K562 (cell line): Measurements from ENCODE around the gene PTPRT. TPM values are rescaled to one million over a fixed set of nuclear protein-coding genes. Genes with fewer than 3 reads are reported as not detected.

Experiments used
- ATAC-seq: fragments of 200-7000 bp; cut with Tn5 transposase; 3 replicates; pipeline ENCODE4 v1.9.1; 2020; ENCODE audit warnings: moderate library complexity
- BruUV-seq: library from RNA; stranded (reverse); fragments of 400-500 nt; replicated peaks from 2 replicates; lab custom pipeline; 2021; lab: Mats Ljungman, UMichigan
- CTCF ChIA-PET: fragments of 300-600 bp; formaldehyde crosslinking; extraction: SDS; loops from one replicate; lab custom pipeline; 2021; ENCODE audit warnings: low intra/inter-chr PET ratio; lab: Yijun Ruan, JAX
- POLR2A ChIA-PET: fragments of 300-600, 350-650 bp; sonication (Branson Sonifier 250); formaldehyde crosslinking; extraction: SDS; loops from one replicate; lab custom pipeline; 2021; ENCODE audit warnings: antibody characterized with exemption, inconsistent platforms; lab: Yijun Ruan, JAX
- DNase-seq, 4 experiments: peaks; one replicate each; pipeline versions ENCODE4 v3.0.0 to v3.0.0-alpha.2; 2011 to 2018; ENCODE audit warnings: low spot score in 3 of 4, mixed read lengths in 3 of 4; ENCODE audit errors: extremely low read depth in 1 of 4
- FAIRE-seq: peaks from 2 replicates; lab custom pipeline; 2011; peaks lifted over from hg19 to GRCh38; lab: Jason Lieb, UNC
- H2AFZ ChIP-seq: 2 replicates; pipeline ENCODE4 v1.6.0; 2011; ENCODE audit warnings: low read depth, low read length, control low read depth, inconsistent platforms
- H3K27ac ChIP-seq: fragments of 200-600 bp; 3 replicates; pipeline ENCODE4 v1.8.0; 2011; ENCODE audit warnings: low read depth, mild to moderate bottlenecking, control low read depth, inconsistent platforms, low read length, moderate library complexity, mixed read lengths; ENCODE audit errors: extremely low read depth
- H3K27me3 ChIP-seq, 2 experiments: fragments of 300-600 bp in 1 of 2; 2 replicates in 1 of 2; 3 replicates in 1 of 2; pipeline versions ENCODE4 v1.6.0 to v1.8.0; 2011; ENCODE audit warnings: inconsistent platforms in 2 of 2, low read length in 2 of 2, mild to moderate bottlenecking in 1 of 2, mixed read lengths in 1 of 2, moderate library complexity in 1 of 2; ENCODE audit not compliant: control insufficient read depth in 2 of 2, insufficient read depth in 2 of 2
- H3K36me3 ChIP-seq: fragments of 300-600 bp; 3 replicates; pipeline ENCODE4 v1.8.0; 2011; ENCODE audit warnings: mild to moderate bottlenecking, low read length, inconsistent platforms; ENCODE audit not compliant: control insufficient read depth, insufficient read depth
- H3K4me1 ChIP-seq, 2 experiments: fragments of 200-600 bp in 1 of 2; replicated peaks in 1 of 2; 2 replicates in 1 of 2; 3 replicates in 1 of 2; pipeline versions ENCODE4 v1.5.1 to v1.8.0; 2011; ENCODE audit warnings: inconsistent platforms in 2 of 2, low read length in 2 of 2, mild to moderate bottlenecking in 1 of 2, mixed read lengths in 1 of 2, moderate library complexity in 1 of 2; ENCODE audit not compliant: control insufficient read depth in 2 of 2, insufficient read depth in 2 of 2
- H3K4me2 ChIP-seq: 2 replicates; pipeline ENCODE4 v1.6.1; 2011; ENCODE audit warnings: low read length, control low read depth, inconsistent platforms, mixed read lengths; ENCODE audit not compliant: insufficient read depth
- H3K4me3 ChIP-seq: fragments of 200-600 bp; sonication (generic), shearing (Covaris generic); 2 replicates; pipeline ENCODE4 v1.5.1; 2016; ENCODE audit warnings: control low read depth, inconsistent platforms
- H3K79me2 ChIP-seq: fragments of 200-600 bp; 3 replicates; pipeline ENCODE4 v1.8.0; 2011; ENCODE audit warnings: low read length, inconsistent platforms; ENCODE audit not compliant: control insufficient read depth, insufficient read depth
- H3K9ac ChIP-seq, 2 experiments: 2 replicates each; pipeline versions ENCODE4 v1.6.0 to v1.6.1; 2011; ENCODE audit warnings: low read depth in 2 of 2, low read length in 2 of 2, control low read depth in 1 of 2, inconsistent platforms in 1 of 2, mild to moderate bottlenecking in 1 of 2, mixed read lengths in 1 of 2; ENCODE audit not compliant: insufficient read depth in 1 of 2
- H3K9me1 ChIP-seq: one replicate; pipeline ENCODE4 v1.6.0; 2011; ENCODE audit warnings: inconsistent platforms, mild to moderate bottlenecking, low read length, moderate library complexity; ENCODE audit not compliant: control insufficient read depth, insufficient read depth
- H3K9me3 ChIP-seq: replicated peaks from 2 replicates; pipeline ENCODE4 v1.5.1; 2011; ENCODE audit warnings: low read depth, low read length, inconsistent platforms; ENCODE audit not compliant: control insufficient read depth, insufficient read depth
- H4K20me1 ChIP-seq: replicated peaks from 2 replicates; pipeline ENCODE4 v1.6.1; 2011; ENCODE audit warnings: low read length, inconsistent platforms, mixed read lengths; ENCODE audit not compliant: control insufficient read depth, insufficient read depth
- CBX3 ChIP-seq, 2 experiments: IDR thresholded peaks; 1 replicate in 1 of 2; 2 replicates in 1 of 2; pipeline ENCODE4 v1.6.1; 2012; ENCODE audit warnings: inconsistent platforms in 2 of 2, low read length in 2 of 2, borderline replicate concordance in 1 of 2, control low read depth in 1 of 2
- ERF ChIP-seq: fragments of 450-650 bp; formaldehyde crosslinking; IDR thresholded peaks from 2 replicates; pipeline ENCODE4 v1.4.0; 2020; ENCODE audit warnings: mild to moderate bottlenecking, mixed read lengths
- POU5F1 ChIP-seq: fragments of 150-350 bp; IDR thresholded peaks from 2 replicates; pipeline ENCODE4 v1.6.1; 2014; ENCODE audit warnings: borderline replicate concordance, low read length, low read depth, mild to moderate bottlenecking; ENCODE audit not compliant: partially characterized antibody
- RBM34 ChIP-seq: fragments of 200-400 bp; formaldehyde crosslinking; IDR thresholded peaks from 2 replicates; pipeline ENCODE4 v1.6.1; 2018; ENCODE audit warnings: low read length, borderline replicate concordance; ENCODE audit not compliant: insufficient read depth
- ZBTB17 ChIP-seq: fragments of 450-650 bp; formaldehyde crosslinking; IDR thresholded peaks from 2 replicates; pipeline ENCODE4 v1.4.0; 2020; ENCODE audit warnings: mild to moderate bottlenecking
- ZNF140 ChIP-seq: fragments of 250-450 bp; sonication (Bioruptor Pico); IDR thresholded peaks from 2 replicates; pipeline ENCODE4 v1.8.0; 2021; ENCODE audit warnings: moderate library complexity, mild to moderate bottlenecking, inconsistent platforms
- ZNF644 ChIP-seq: fragments of 200-800 bp; sonication (Bioruptor generic); IDR thresholded peaks from 2 replicates; pipeline ENCODE4 v1.6.1; 2016; ENCODE audit warnings: low read depth, missing genetic modification characterization, missing compliant biosample characterization
- WGBS: fragments of 100-300 bp; shearing (Covaris generic); methylation state at CpG from one replicate; pipeline ENCODE4 v1.1.6; 2016; ENCODE audit warnings: low coverage, mixed read lengths; ENCODE audit not compliant: insufficient coverage; ENCODE audit errors: missing lambda C conversion rate; 5-methylcytosine and 5-hydroxymethylcytosine counted together
- in situ Hi-C: fragments of 300-500 bp; cut with MboI; formaldehyde crosslinking; loops from 4 replicates; pipeline ENCODE4 v1.15.0; 2018; ENCODE audit warnings: inconsistent platforms, mixed read lengths
- intact Hi-C: fragments of 100-400 bp; cut with micrococcal nuclease; formaldehyde crosslinking; loops from 2 replicates; pipeline ENCODE4 v1.14.2; 2022
- polyA plus RNA-seq, 8 experiments: library from polyadenylated mRNA; depleted of rRNA in 4 of 8; stranded (reverse) in 5 of 8; unstranded in 3 of 8; fragments of >200 nt; fragmentation: Nextera tagmentation in 2 of 8; fragmentation: Illumina TruSeq in 1 of 8; extraction: Ambion mirVana in 2 of 8; extraction: Trizol in 1 of 8; gene quantifications; 2 replicates each; pipeline versions ENCODE4 v1.2.1 to v1.2.3, GENCODE V29; 2011 to 2014; ENCODE audit warnings: inconsistent platforms in 1 of 8, missing spikeins in 1 of 8
- total RNA-seq, 7 experiments: library from RNA; depleted of rRNA in 6 of 7; stranded (reverse); fragments of >200 nt in 6 of 7; fragmentation: Illumina TruSeq in 2 of 7; extraction: Trizol in 2 of 7; gene quantifications; 2 replicates each; pipeline versions ENCODE4 v1.2.1 to v1.2.3, GENCODE V29; 2011 to 2021; ENCODE audit warnings: low replicate concordance in 1 of 7

PTPRT gene
- total and polyA plus RNA-seq, 9 of the 15 experiments (the other 6 are each of a cell fraction or from before 2014, with no cell fraction given), result not detected

DNA sequence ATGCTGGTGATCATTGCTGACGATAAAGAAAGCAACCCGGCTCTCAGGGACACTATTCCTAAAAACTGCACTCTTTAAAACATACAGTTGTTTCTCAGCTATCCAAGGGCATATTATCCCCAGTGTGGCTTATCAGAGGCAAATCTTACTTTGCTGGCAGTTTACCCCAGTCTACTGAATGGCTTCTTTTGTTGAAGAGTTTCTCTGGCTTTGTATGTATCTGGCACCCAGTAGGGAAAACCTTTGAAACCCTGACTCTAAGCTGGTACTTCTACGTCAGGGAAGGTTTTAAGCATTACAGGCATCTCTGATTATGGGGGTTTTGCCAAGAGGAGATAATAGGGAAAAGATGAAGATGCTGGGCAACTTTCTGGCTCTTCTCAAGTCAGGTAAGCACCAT is 933.9 kb downstream of the PTPRT start:
- ATAC-seq (no peak), DNase-seq (no peak), FAIRE-seq (no peak)
- intact Hi-C loops (no loop called here), in situ Hi-C loops (no loop called here)
- POLR2A ChIA-PET, result no interaction called here
- WGBS, result 0% methylated on average over 3 of the region's 3 CpGs
- no peak overlapping the region for H3K4me2 ChIP-seq
- CTCF ChIA-PET, result no interaction called here
- H3K27ac ChIP-seq, result no peak overlapping the region
- no peak for TF ChIP-seq ZBTB17 (CRISPR knock-in tag)
- no peak for TF ChIP-seq ZNF644 (tag)
- no peaks in the 10 kb centered on the region; the same call in 1 of the 2 replicates for H4K20me1 ChIP-seq
- no peaks in the 10 kb centered on the region for H3K79me2 ChIP-seq
- H3K9me1 ChIP-seq, result no peaks in the 10 kb centered on the region
- no peaks in the 10 kb centered on the region; a peak in 2 of 5 replicates for H3K27me3 ChIP-seq
- no peak overlapping the region for H3K9ac ChIP-seq
- H3K4me1 ChIP-seq, result no peaks in the 10 kb centered on the region
- H3K4me3 ChIP-seq, result no peak overlapping the region
- H3K36me3 ChIP-seq, result no peaks in the 10 kb centered on the region
- no TSS peak for BruUV-seq
- H3K9me3 ChIP-seq, result no peaks in the 10 kb centered on the region
- no peak overlapping the region for H2AFZ ChIP-seq

DNA sequence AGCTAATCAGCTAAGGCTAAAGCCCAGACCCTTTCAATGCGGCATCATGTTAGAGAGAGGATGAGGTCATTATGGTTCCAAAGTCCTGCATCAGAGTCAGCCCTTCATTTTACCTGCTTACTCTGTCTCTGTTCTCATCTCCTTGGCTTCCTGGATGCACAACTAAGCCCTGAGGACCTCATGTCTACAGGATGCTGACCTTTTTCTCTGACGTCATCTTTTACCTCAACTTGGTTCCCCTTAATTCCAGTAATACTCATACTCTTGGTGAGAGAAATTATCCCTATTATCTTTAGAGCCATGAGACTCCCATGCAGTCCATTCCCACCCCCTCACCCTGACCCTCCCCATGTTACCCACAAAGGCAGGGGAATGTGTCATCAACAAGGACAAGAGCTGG is 935.0 kb downstream of the PTPRT start:
- Histone ChIP-seq H3K4me2 (no peak overlapping the region), H3K9me3 (no peaks in the 10 kb centered on the region), H3K36me3 (no peaks in the 10 kb centered on the region), H3K27me3 (no peaks in the 10 kb centered on the region; a peak in 2 of 5 replicates), H3K4me1 (no peaks in the 10 kb centered on the region)
- 0% methylated on average over 2 of the region's 2 CpGs for WGBS
- no TSS peak for BruUV-seq
- ATAC-seq (no peak), DNase-seq (no peak)
- in situ Hi-C loops, result no loop called here
- TF ChIP-seq ZNF140 (no peak), POU5F1 (no peak), ERF (CRISPR knock-in tag) (no peak), CBX3 (IDR thresholded peaks at IDR 0.05; ENCODE audit: borderline replicate concordance in 1 of 2, low read length in 2 of 2) (no peak), RBM34 (no peak)
- TF ChIP-seq, all 486 proteins: peak for 0
- Histone ChIP-seq H3K79me2 (no peaks in the 10 kb centered on the region), H3K4me3 (no peak overlapping the region), H3K9ac (no peak overlapping the region), H2AFZ (no peak overlapping the region), H3K27ac (no peak overlapping the region), H3K9me1 (no peaks in the 10 kb centered on the region), H4K20me1 (no peaks in the 10 kb centered on the region; the same call in 1 of the 2 replicates)
- intact Hi-C loops, result no loop called here
- ChIA-PET CTCF (no interaction called here), POLR2A (interaction anchor here (0.7 kb wide), 1 partner anchor 500 kb away, joined by 4 read pairs; no protein-coding TSS in a partner anchor)
- FAIRE-seq, result no peak
